ENCODE data around the gene FHOD1.

- TF ChIP-seq CHD4 (IDR thresholded peaks at IDR 0.05; ENCODE audit: insufficient read depth, insufficient replicate concordance, low read depth, low read length, poor library complexity, severe bottlenecking) (no peak), POLR2A (conservative IDR thresholded peaks at IDR 0.05) (no peak), CTCF (IDR thresholded peaks at IDR 0.05 in 2 of 3, conservative IDR thresholded peaks at IDR 0.05 in 1 of 3; ENCODE audit: insufficient read depth in 2 of 3, low read depth in 1 of 3, low read length in 3 of 3) (peak in 1 of 3 experiments; percentile 25; a peak in 2 of 6 replicates), TCF7L2 (IDR thresholded peaks at IDR 0.05; ENCODE audit: low read depth, low read length) (no peak), CBX2 (IDR thresholded peaks at IDR 0.05; ENCODE audit: insufficient read depth, low read length, poor library complexity, severe bottlenecking) (no peak), CTCFL (IDR thresholded peaks at IDR 0.05; ENCODE audit: borderline replicate concordance, insufficient read depth, low read depth, low read length, poor library complexity, severe bottlenecking) (peak; percentile 58), POLR3G (IDR thresholded peaks at IDR 0.05; ENCODE audit: extremely low read depth, insufficient read length, insufficient replicate concordance) (no peak), FOXJ3 (CRISPR knock-in tag; IDR thresholded peaks at IDR 0.05) (no peak)
Measured at GRCh38 chr16:67244387-67245185, 2.7 kb downstream of the FHOD1 start.

Measured in K562 (cell line).